Measurements from ENCODE around the gene CUX1.

GRCh38 chr7:102119213-102119651 lies 301.8 kb downstream of the CUX1 start:
- TF ChIP-seq POLR2A (IDR thresholded peaks at IDR 0.05) (no peak), CTCF (IDR thresholded peaks at IDR 0.05) (no peak)

Measured in lower leg skin (tissue), 3 donors.